Gastroesophageal sphincter (tissue), 4 donors: Measurements from ENCODE around the gene RHOT1. TPM values are rescaled to one million over a fixed set of nuclear protein-coding genes. Genes with fewer than 3 reads are reported as not detected.
"Not testable (repeated sequence)": the region's sequence is repeated elsewhere in the genome, so short reads cannot be mapped to it uniquely, and the experiment has no call there.

Experiments used
- ATAC-seq: fragments of 150-250 bp; one replicate; pipeline ENCODE4 v1.9.1; 2016; ENCODE audit warnings: mild to moderate bottlenecking, moderate library complexity
- H3K27ac ChIP-seq, 4 donors: fragments of 200-600 bp; sonication (generic) in 3 of 4; 1 replicate in 3 of 4; 2 replicates in 1 of 4; pipeline ENCODE4 v1.5.1; 2016 to 2019
- H3K27me3 ChIP-seq: fragments of 200-600 bp; sonication (generic); one replicate; pipeline ENCODE4 v1.5.1; 2019
- H3K36me3 ChIP-seq, 2 donors: fragments of 200-600 bp; sonication (generic); one replicate each; pipeline ENCODE4 v1.5.1; 2019; ENCODE audit warnings: control low read depth in 1 of 2
- H3K4me1 ChIP-seq, 3 donors: fragments of 200-600 bp; sonication (generic); 1 replicate in 2 of 3; 2 replicates in 1 of 3; pipeline ENCODE4 v1.5.1; 2016 to 2019; ENCODE audit warnings: control low read depth in 2 of 3
- H3K4me3 ChIP-seq, 2 donors: fragments of 200-600 bp; sonication (generic); one replicate each; pipeline ENCODE4 v1.5.1; 2019; ENCODE audit warnings: mild to moderate bottlenecking in 1 of 2, moderate library complexity in 1 of 2
- H3K9me3 ChIP-seq, 3 donors: fragments of 200-600 bp; sonication (generic); one replicate each; pipeline ENCODE4 v1.5.1; 2017 to 2019; ENCODE audit warnings: control low read depth in 2 of 3
- EP300 ChIP-seq: sonication (generic); formaldehyde crosslinking; IDR thresholded peaks from one replicate; pipeline ENCODE4 v1.6.1; 2017; ENCODE audit warnings: antibody characterized with exemption, mild to moderate bottlenecking
- POLR2A ChIP-seq, 2 donors: fragments of 450-650 bp; IDR thresholded peaks; one replicate each; pipeline ENCODE4 v1.6.1; 2017; ENCODE audit warnings: antibody characterized with exemption in 2 of 2, mild to moderate bottlenecking in 2 of 2, moderate library complexity in 1 of 2
- POLR2AphosphoS5 ChIP-seq: sonication (generic); formaldehyde crosslinking; IDR thresholded peaks from one replicate; pipeline ENCODE4 v1.6.1; 2017; ENCODE audit warnings: antibody characterized with exemption
- WGBS, 2 donors: methylation state at CpG; one replicate each; pipeline ENCODE4 v1.1.5; 2018; ENCODE audit warnings: low coverage in 1 of 2; 5-methylcytosine and 5-hydroxymethylcytosine counted together
- total RNA-seq, 4 donors: library from RNA; depleted of rRNA; stranded (reverse); fragments of >200 nt; gene quantifications; one replicate each; pipeline ENCODE4 v1.1.0, GENCODE V29; 2016
- TF ChIP-seq, protein P1 (sequence below), 4 experiments: fragments of 200-600 bp in 2 of 4; fragments of 450-650 bp in 2 of 4; sonication (generic) in 1 of 4; IDR thresholded peaks; one replicate each; pipeline ENCODE4 v1.5.1; 2017 to 2019; ENCODE audit warnings: antibody characterized with exemption in 4 of 4, mild to moderate bottlenecking in 2 of 4, moderate library complexity in 2 of 4

RHOT1 gene
- total RNA-seq, 4 donors from 2014 or later, result 34.4 to 58.3 (median 46.0) TPM

DNA sequence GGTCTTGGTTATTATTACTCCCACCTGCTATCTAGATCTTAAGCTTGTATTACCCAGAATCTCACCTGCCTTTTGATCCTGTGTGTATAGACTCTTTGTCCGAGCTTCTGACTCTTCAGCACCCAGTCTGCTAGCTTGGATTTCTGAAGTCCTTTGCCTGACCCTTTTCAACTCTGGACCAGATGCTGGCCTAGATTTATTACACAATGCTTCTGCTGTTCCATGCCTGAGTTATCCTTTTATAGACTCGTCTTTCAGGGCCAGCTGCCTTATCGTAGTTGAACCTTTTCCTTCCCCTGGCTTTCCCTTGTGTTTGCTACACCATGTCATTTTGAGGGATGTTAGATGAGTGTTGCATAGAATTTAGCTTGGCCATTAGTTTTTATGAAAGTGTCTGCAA lies 32.6 kb downstream of the RHOT1 start:
- H3K27me3 ChIP-seq, result no peaks in the 10 kb centered on the region
- H3K4me3 ChIP-seq, result no peak overlapping the region
- H3K36me3 ChIP-seq, result peaks cover 0 to 76% of the 10 kb centered on the region in 2 donors
- TF ChIP-seq EP300 (no peak), POLR2A (IDR thresholded peaks at IDR 0.05) (no peak)
- TF ChIP-seq, protein P1, sequence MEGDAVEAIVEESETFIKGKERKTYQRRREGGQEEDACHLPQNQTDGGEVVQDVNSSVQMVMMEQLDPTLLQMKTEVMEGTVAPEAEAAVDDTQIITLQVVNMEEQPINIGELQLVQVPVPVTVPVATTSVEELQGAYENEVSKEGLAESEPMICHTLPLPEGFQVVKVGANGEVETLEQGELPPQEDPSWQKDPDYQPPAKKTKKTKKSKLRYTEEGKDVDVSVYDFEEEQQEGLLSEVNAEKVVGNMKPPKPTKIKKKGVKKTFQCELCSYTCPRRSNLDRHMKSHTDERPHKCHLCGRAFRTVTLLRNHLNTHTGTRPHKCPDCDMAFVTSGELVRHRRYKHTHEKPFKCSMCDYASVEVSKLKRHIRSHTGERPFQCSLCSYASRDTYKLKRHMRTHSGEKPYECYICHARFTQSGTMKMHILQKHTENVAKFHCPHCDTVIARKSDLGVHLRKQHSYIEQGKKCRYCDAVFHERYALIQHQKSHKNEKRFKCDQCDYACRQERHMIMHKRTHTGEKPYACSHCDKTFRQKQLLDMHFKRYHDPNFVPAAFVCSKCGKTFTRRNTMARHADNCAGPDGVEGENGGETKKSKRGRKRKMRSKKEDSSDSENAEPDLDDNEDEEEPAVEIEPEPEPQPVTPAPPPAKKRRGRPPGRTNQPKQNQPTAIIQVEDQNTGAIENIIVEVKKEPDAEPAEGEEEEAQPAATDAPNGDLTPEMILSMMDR (IDR thresholded peaks at IDR 0.05), result no peak
- ATAC-seq, result no peak
- peaks cover 0 to 7% (median 0%) of the 10 kb centered on the region in 3 donors for H3K4me1 ChIP-seq
- no peak overlapping the region for H3K27ac ChIP-seq
- no peaks in the 10 kb centered on the region for H3K9me3 ChIP-seq
- WGBS, 2 donors, result 43 to 80% methylated on average over 1 to 3 of the region's 3 CpGs

- not testable (repeated sequence) for ATAC-seq, H3K4me3 ChIP-seq, H3K9me3 ChIP-seq, H3K4me1 ChIP-seq, H3K27me3 ChIP-seq, H3K27ac ChIP-seq
- H3K36me3 ChIP-seq, result peaks cover 0 to 95% of the 10 kb centered on the region in 2 donors
- WGBS, 2 donors, result no CpG with 5 or more reads among the region's 24 CpGs
Observed at GRCh38 chr17:32178679-32179078, 36.4 kb downstream of the RHOT1 start.

GRCh38 chr17:32179103-32179502 lies 36.8 kb downstream of the RHOT1 start:
- not testable (repeated sequence) for H3K4me1 ChIP-seq, H3K27me3 ChIP-seq, H3K9me3 ChIP-seq, H3K27ac ChIP-seq, H3K4me3 ChIP-seq, ATAC-seq
- peaks cover 0 to 95% of the 10 kb centered on the region in 2 donors for H3K36me3 ChIP-seq
- no CpG with 5 or more reads among the region's 23 CpGs for WGBS, 2 donors

DNA sequence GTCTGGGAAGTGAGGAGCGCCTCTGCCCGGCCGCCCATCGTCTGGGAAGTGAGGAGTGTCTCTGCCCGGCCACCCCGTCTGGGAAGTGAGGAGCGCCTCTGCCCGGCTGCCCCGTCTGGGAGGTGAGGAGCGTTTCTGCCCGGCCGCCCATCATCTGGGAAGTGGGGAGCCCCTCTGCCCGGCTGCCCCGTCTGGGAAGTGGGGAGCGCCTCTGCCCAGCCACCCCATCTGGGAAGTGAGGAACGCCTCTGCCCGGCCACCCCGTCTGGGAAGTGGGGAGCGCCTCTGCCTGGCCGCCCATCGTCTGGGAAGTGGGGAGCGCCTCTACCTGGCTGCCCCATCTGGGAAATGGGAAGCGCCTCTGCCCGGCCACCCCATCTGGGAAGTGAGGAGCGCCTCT lies 37.2 kb downstream of the RHOT1 start:
- not testable (repeated sequence) for H3K4me3 ChIP-seq, ATAC-seq, H3K4me1 ChIP-seq, H3K9me3 ChIP-seq, H3K27me3 ChIP-seq, H3K27ac ChIP-seq
- no CpG with 5 or more reads among the region's 25 CpGs for WGBS, 2 donors
- H3K36me3 ChIP-seq, result peaks cover 0 to 95% of the 10 kb centered on the region in 2 donors

DNA sequence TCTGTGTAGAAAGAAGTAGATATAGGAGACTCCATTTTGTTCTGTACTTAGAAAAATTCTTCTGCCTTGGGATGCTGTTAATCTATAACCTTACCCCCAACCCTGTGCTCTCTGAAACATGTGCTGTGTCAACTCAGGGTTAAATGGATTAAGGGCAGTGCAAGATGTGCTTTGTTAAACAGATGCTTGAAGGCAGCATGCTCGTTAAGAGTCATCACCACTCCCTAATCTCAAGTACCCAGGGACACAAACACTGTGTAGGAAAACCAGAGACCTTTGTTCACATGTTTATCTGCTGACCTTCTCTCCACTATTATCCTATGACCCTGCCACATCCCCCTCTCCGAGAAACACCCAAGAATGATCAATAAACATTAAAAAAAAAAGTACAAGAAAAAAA lies 38.0 kb downstream of the RHOT1 start:
- peaks cover 0 to 95% of the 10 kb centered on the region in 2 donors for H3K36me3 ChIP-seq
- not testable (repeated sequence) for ATAC-seq, H3K4me3 ChIP-seq, H3K9me3 ChIP-seq, H3K27ac ChIP-seq, H3K4me1 ChIP-seq, H3K27me3 ChIP-seq
- 20 to 80% methylated on average over 1 of the region's 2 CpGs for WGBS, 2 donors

GRCh38 chr17:32185875-32186274 lies 43.6 kb downstream of the RHOT1 start:
- TF ChIP-seq, protein P1 (IDR thresholded peaks at IDR 0.05), result no peak
- TF ChIP-seq POLR2A (IDR thresholded peaks at IDR 0.05) (no peak), EP300 (no peak), POLR2AphosphoS5 (no peak)
- no peaks in the 10 kb centered on the region for H3K27me3 ChIP-seq
- H3K9me3 ChIP-seq, result no peaks in the 10 kb centered on the region
- H3K36me3 ChIP-seq, result peaks cover 0 to 97% of the 10 kb centered on the region in 2 donors
- no peak overlapping the region for H3K4me3 ChIP-seq
- 96 to 100% methylated on average over 1 to 2 of the region's 2 CpGs for WGBS, 2 donors
- no peaks in the 10 kb centered on the region for H3K4me1 ChIP-seq
- H3K27ac ChIP-seq, result no peak overlapping the region
- no peak for ATAC-seq

DNA sequence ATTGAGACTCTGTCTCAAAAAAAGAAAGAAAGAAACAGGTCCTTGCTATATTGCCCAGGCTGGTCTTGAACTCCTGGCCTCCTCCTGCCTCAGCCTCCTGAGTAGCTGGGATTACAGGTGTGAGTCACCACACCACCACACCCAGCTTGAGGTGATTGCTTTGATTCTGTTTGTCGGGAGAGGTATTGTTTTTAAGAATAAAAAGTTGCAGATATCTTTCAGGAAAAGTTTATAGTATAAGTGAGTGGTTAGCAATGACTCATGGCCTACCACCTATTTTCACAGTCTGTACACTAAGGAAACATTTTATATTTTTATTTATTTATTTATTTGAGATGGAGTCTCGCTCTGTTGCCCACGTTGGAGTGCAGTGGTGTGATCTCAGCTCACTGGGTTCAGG lies 45.0 kb downstream of the RHOT1 start:
- no peaks in the 10 kb centered on the region for H3K4me1 ChIP-seq
- no peak for ATAC-seq
- no peak overlapping the region for H3K4me3 ChIP-seq
- no peaks in the 10 kb centered on the region for H3K9me3 ChIP-seq
- H3K27ac ChIP-seq, result no peak overlapping the region
- no peaks in the 10 kb centered on the region for H3K27me3 ChIP-seq
- TF ChIP-seq, protein P1 (IDR thresholded peaks at IDR 0.05), result no peak
- TF ChIP-seq EP300 (no peak), POLR2A (IDR thresholded peaks at IDR 0.05) (no peak), POLR2AphosphoS5 (no peak)
- H3K36me3 ChIP-seq, result peaks cover 0 to 93% of the 10 kb centered on the region in 2 donors
- WGBS, 2 donors, result 88 to 89% methylated on average over 3 of the region's 3 CpGs
